DND-41 (cell line): ENCODE measurements around the gene SMIM44.

Experiments
- ATAC-seq: fragments of 200-7000 bp; cut with Tn5 transposase; 3 replicates; pipeline ENCODE4 v1.9.1; 2021; ENCODE audit warnings: low read depth; ENCODE audit not compliant: insufficient read depth
- DNase-seq: peaks from one replicate; pipeline ENCODE4 v3.0.0-alpha.2; 2020
- H2AFZ ChIP-seq: 2 replicates; pipeline ENCODE4 v1.6.0; 2012; ENCODE audit warnings: low read depth, low read length
- H3K27ac ChIP-seq: 2 replicates; pipeline ENCODE4 v1.5.1; 2012; ENCODE audit warnings: low read length, inconsistent platforms
- H3K27me3 ChIP-seq: fragments of 200-600 bp; sonication (generic); 2 replicates; pipeline ENCODE4 v1.6.0; 2012; ENCODE audit warnings: low read length, mild to moderate bottlenecking, inconsistent platforms; ENCODE audit not compliant: insufficient read depth, poor library complexity
- H3K36me3 ChIP-seq: 2 replicates; pipeline ENCODE4 v1.5.1; 2012; ENCODE audit warnings: low read length, inconsistent platforms; ENCODE audit not compliant: insufficient read depth
- H3K4me1 ChIP-seq: 2 replicates; pipeline ENCODE4 v1.5.1; 2012; ENCODE audit warnings: mild to moderate bottlenecking, low read length; ENCODE audit not compliant: insufficient read depth
- H3K4me2 ChIP-seq: 2 replicates; pipeline ENCODE4 v1.6.0; 2012; ENCODE audit warnings: mild to moderate bottlenecking, moderate library complexity, low read length, inconsistent platforms; ENCODE audit not compliant: insufficient read depth
- H3K4me3 ChIP-seq, 2 experiments: fragments of 200-600 bp in 1 of 2; shearing (Covaris generic) in 1 of 2; 2 replicates each; pipeline ENCODE4 v1.5.1; 2012 to 2016; ENCODE audit warnings: inconsistent platforms in 2 of 2, low read length in 2 of 2, mild to moderate bottlenecking in 2 of 2, low read depth in 1 of 2, moderate library complexity in 1 of 2
- H3K79me2 ChIP-seq: 2 replicates; pipeline ENCODE4 v1.6.0; 2012; ENCODE audit warnings: low read length, inconsistent platforms; ENCODE audit not compliant: insufficient read depth
- H3K9ac ChIP-seq: 2 replicates; pipeline ENCODE4 v1.6.0; 2012; ENCODE audit warnings: low read depth, mild to moderate bottlenecking, inconsistent platforms, low read length, moderate library complexity
- H3K9me3 ChIP-seq: 2 replicates; pipeline ENCODE4 v1.5.1; 2012; ENCODE audit warnings: low read length, moderate library complexity, mild to moderate bottlenecking, inconsistent platforms; ENCODE audit not compliant: insufficient read depth, severe bottlenecking
- H4K20me1 ChIP-seq: 2 replicates; pipeline ENCODE4 v1.6.0; 2012; ENCODE audit warnings: low read length; ENCODE audit not compliant: insufficient read depth
- EZH2 ChIP-seq: IDR thresholded peaks from 3 replicates; pipeline ENCODE4 v1.6.1; 2012; ENCODE audit warnings: borderline replicate concordance, low read depth, mild to moderate bottlenecking, moderate library complexity, low read length, inconsistent platforms; ENCODE audit not compliant: severe bottlenecking
- TF ChIP-seq, protein P1 (sequence below): IDR thresholded peaks from 2 replicates; pipeline ENCODE4 v1.5.1; 2012; ENCODE audit warnings: borderline replicate concordance, low read length, moderate library complexity, mild to moderate bottlenecking; ENCODE audit not compliant: poor library complexity, severe bottlenecking; ENCODE audit errors: extremely low read depth

The SMIM44 gene

DNA sequence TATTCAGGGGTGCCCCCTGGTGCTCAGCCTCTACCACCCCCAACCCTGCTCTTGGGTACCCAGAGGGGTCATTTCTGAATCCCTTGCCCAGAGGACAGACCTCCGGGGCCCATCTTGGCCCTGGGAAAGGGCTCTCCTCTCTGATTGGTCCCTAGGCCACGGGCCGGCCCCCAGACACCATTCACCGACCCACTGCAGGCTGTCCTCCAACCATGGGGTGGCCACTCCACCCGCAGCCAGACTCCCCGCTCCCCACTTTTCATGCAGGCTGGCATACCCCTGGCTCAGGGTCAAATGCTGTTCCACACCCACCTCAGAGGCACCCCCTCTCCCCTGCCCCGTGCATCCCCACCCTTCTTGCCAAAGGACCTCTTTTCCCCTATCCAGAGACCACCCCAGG is 17.7 kb downstream of the SMIM44 start:
- H3K4me1 ChIP-seq, result no peaks in the 10 kb centered on the region
- 0 out of 2 replicates have a peak, but pooled peaks cover 5% of the 10 kb centered on the region for H4K20me1 ChIP-seq
- no peak overlapping the region for H2AFZ ChIP-seq
- no peak overlapping the region for H3K9ac ChIP-seq
- no peaks in the 10 kb centered on the region for H3K79me2 ChIP-seq
- H3K36me3 ChIP-seq, result peaks cover 8% of the 10 kb centered on the region
- TF ChIP-seq EZH2, result no peak
- TF ChIP-seq, protein P1, sequence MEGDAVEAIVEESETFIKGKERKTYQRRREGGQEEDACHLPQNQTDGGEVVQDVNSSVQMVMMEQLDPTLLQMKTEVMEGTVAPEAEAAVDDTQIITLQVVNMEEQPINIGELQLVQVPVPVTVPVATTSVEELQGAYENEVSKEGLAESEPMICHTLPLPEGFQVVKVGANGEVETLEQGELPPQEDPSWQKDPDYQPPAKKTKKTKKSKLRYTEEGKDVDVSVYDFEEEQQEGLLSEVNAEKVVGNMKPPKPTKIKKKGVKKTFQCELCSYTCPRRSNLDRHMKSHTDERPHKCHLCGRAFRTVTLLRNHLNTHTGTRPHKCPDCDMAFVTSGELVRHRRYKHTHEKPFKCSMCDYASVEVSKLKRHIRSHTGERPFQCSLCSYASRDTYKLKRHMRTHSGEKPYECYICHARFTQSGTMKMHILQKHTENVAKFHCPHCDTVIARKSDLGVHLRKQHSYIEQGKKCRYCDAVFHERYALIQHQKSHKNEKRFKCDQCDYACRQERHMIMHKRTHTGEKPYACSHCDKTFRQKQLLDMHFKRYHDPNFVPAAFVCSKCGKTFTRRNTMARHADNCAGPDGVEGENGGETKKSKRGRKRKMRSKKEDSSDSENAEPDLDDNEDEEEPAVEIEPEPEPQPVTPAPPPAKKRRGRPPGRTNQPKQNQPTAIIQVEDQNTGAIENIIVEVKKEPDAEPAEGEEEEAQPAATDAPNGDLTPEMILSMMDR, result no peak
- H3K9me3 ChIP-seq, result peaks cover 4% of the 10 kb centered on the region
- no peak overlapping the region for H3K4me3 ChIP-seq
- no peaks in the 10 kb centered on the region for H3K27me3 ChIP-seq
- no peak overlapping the region for H3K4me2 ChIP-seq
- DNase-seq (no peak), ATAC-seq (no peak)
- H3K27ac ChIP-seq, result no peak overlapping the region

DNA sequence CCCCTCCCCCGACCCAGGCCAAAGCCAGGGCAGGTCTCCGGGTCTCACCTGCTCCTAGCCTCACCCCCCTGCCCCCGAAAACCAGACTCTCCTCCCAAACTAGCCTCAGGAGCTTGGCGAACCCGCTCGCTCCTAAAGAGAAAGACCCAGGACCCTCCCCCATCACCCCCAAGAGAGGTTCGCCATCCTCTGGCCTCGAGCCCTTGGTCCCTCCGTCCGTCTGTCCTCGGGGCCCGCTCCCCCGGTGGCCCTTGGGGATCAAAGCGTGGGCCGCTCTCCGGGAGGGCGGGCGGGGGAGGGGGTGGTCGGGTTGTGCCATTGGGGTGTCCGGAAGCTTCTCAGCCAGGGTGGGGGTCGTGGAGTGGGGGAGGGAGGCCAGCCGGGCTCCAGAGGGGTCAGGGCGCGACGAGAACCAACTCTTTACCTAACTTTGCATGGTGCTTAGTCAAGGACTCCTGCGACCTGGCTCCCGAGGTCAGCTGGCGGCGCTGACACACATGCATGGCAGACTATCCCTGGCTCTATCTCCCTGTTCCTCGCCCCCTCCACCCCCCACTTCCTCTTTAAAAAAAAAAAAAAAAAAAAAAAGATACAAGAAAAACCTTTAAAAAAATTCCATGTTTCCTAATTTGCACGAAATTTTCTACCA is 18.5 kb downstream of the SMIM44 start:
- H2AFZ ChIP-seq, result no peak overlapping the region
- H3K27me3 ChIP-seq, result no peaks in the 10 kb centered on the region
- DNase-seq (no peak), ATAC-seq (no peak)
- no peak overlapping the region for H3K4me3 ChIP-seq
- peaks cover 4% of the 10 kb centered on the region for H3K9me3 ChIP-seq
- H4K20me1 ChIP-seq, result 0 out of 2 replicates have a peak, but pooled peaks cover 2% of the 10 kb centered on the region
- no peaks in the 10 kb centered on the region for H3K79me2 ChIP-seq
- no peak overlapping the region for H3K4me2 ChIP-seq
- H3K9ac ChIP-seq, result no peak overlapping the region
- no peak overlapping the region for H3K27ac ChIP-seq
- TF ChIP-seq, protein P1, result no peak
- no peak for TF ChIP-seq EZH2
- H3K4me1 ChIP-seq, result no peaks in the 10 kb centered on the region
- peaks cover 14% of the 10 kb centered on the region for H3K36me3 ChIP-seq

DNA sequence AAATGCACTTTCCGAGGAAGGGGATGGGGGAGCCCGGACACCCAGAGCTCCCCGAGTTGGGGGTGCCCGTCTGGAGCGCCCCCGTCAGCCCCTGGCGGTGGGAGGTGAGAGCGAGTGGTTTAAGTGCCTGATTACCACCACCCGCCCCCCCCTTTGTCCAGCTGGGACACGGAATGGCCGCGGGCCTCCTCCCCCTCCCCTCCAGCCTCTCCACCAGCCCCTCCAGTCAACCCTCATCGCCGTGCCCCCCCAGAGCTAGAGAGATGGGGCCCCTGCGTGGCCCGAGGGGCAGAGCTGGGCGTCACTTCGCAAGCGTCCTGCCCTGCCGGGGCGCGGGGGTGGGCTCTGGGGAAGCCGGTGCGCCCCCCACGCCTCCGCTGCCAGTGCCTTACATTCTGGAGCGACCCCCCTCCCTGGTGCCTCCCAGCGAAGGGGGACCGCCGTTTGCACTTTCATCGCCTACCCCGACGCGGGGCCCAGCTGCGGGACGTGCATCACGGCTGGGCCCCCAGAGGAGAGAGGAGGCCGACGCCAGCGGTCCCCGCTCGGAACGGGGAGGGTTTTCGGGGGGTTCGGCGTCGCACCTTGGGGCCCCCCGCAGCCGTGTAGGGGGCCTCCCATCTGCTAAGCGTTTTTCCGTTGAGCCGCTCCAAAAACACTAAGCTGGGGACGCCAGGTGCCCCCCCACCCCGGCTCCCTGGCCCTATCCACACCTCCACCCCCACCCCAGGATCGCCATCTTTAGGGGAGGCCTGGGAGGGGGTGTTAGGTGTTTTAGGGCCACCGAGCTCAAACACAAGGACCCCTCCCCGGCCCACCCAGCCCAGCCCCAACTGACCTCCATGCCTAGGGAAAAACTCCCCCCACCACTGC is 19.3 kb downstream of the SMIM44 start:
- no peak overlapping the region for H3K4me3 ChIP-seq
- H2AFZ ChIP-seq, result no peak overlapping the region
- no peak for DNase-seq
- TF ChIP-seq EZH2, result no peak
- TF ChIP-seq, protein P1, result no peak
- no peak for ATAC-seq
- peaks cover 4% of the 10 kb centered on the region for H3K9me3 ChIP-seq
- H3K27me3 ChIP-seq, result no peaks in the 10 kb centered on the region
- no peak overlapping the region for H3K27ac ChIP-seq
- H3K79me2 ChIP-seq, result no peaks in the 10 kb centered on the region
- peaks cover under 1% of the 10 kb centered on the region; the same call in 1 of the 2 replicates for H4K20me1 ChIP-seq
- no peaks in the 10 kb centered on the region for H3K4me1 ChIP-seq
- H3K4me2 ChIP-seq, result no peak overlapping the region
- H3K36me3 ChIP-seq, result peaks cover 22% of the 10 kb centered on the region
- no peak overlapping the region for H3K9ac ChIP-seq
